Fibroblast of gingiva (primary cell): ENCODE results near the gene ORM1.
"Not testable (repeated sequence)": the region's sequence is repeated elsewhere in the genome, so short reads cannot be mapped to it uniquely, and the experiment has no call there.

ENCODE experiments used
- DNase-seq: peaks from one replicate; pipeline ENCODE4 v3.0.0-alpha.2; 2011; ENCODE audit warnings: low read depth

The ORM1 gene

GRCh38 chr9:114322831-114323531 lies at the start of gene ORM1:
ORM1 (plus strand) TSS chr9:114323098; CDS start chr9:114323134, 36 bp downstream.
- DNase-seq = not testable (repeated sequence)

GRCh38 chr9:114273461-114273881 lies 49.4 kb upstream of the ORM1 start:
- no peak for DNase-seq

GRCh38 chr9:114274217-114274616 lies 48.7 kb upstream of the ORM1 start:
- DNase-seq = no peak

- no peak for DNase-seq
Observed at GRCh38 chr9:114275246-114276004, 47.5 kb upstream of the ORM1 start.

GRCh38 chr9:114276908-114277821 lies 45.7 kb upstream of the ORM1 start:
- DNase-seq = peak; percentile 84

GRCh38 chr9:114278356-114278755 lies 44.5 kb upstream of the ORM1 start:
- DNase-seq = no peak

- peak; percentile 50 for DNase-seq
Observed at GRCh38 chr9:114278881-114279570, 43.9 kb upstream of the ORM1 start.

GRCh38 chr9:114279693-114280092 lies 43.2 kb upstream of the ORM1 start:
- no peak for DNase-seq

GRCh38 chr9:114280636-114281472 lies 42.0 kb upstream of the ORM1 start:
- DNase-seq = no peak

GRCh38 chr9:114281473-114282103 lies 41.3 kb upstream of the ORM1 start:
- DNase-seq = peak; percentile 63

- no peak for DNase-seq
Observed at GRCh38 chr9:114282104-114282485, 40.8 kb upstream of the ORM1 start.

- no peak for DNase-seq
Observed at GRCh38 chr9:114282507-114282906, 40.4 kb upstream of the ORM1 start.

GRCh38 chr9:114282926-114283325 lies 40.0 kb upstream of the ORM1 start:
- DNase-seq = peak; percentile 89

GRCh38 chr9:114283551-114284111 lies 39.3 kb upstream of the ORM1 start:
- no peak for DNase-seq

- no peak for DNase-seq
Observed at GRCh38 chr9:114284316-114285060, 38.4 kb upstream of the ORM1 start.

- peak; percentile 90 for DNase-seq
Observed at GRCh38 chr9:114285166-114285867, 37.6 kb upstream of the ORM1 start.

- DNase-seq = no peak
Observed at GRCh38 chr9:114286146-114286679, 36.7 kb upstream of the ORM1 start.

GRCh38 chr9:114287001-114287762 lies 35.7 kb upstream of the ORM1 start:
- DNase-seq = no peak
